PC-9 (cell line): ENCODE measurements around the gene LMTK3. TPM values are rescaled to one million over a fixed set of nuclear protein-coding genes. Genes with fewer than 3 reads are reported as not detected.
A peak's percentile ranks its signal among the peaks of the same experiment; 100 is the strongest.

ENCODE experiments used
- BruUV-seq: library from RNA; stranded (reverse); fragments of 400-500 nt; replicated peaks from 2 replicates; lab custom pipeline; 2021; lab: Mats Ljungman, UMichigan
- CTCF ChIA-PET: fragments of 300-600 bp; sonication (Branson Sonifier 250); formaldehyde crosslinking; loops from one replicate; lab custom pipeline; 2022; ENCODE audit warnings: antibody characterized with exemption; lab: Charles Lee
- POLR2A ChIA-PET: fragments of 300-600 bp; sonication (Branson Sonifier 250); formaldehyde crosslinking; loops from one replicate; lab custom pipeline; 2022; ENCODE audit warnings: antibody characterized with exemption; ENCODE audit not compliant: unreplicated experiment; lab: Charles Lee
- DNase-seq, 2 experiments: peaks; one replicate each; pipeline versions ENCODE4 v3.0.0 to v3.0.0-alpha.2; 2015 to 2022; ENCODE audit warnings: mixed read lengths in 1 of 2
- H2AFZ ChIP-seq: fragments of 200-600 bp; sonication (generic); 2 replicates; pipeline ENCODE4 v1.8.1; 2017; ENCODE audit warnings: antibody characterized with exemption
- H3F3A ChIP-seq: fragments of 200-600 bp; sonication (generic); 2 replicates; pipeline ENCODE4 v1.8.1; 2017; ENCODE audit warnings: antibody characterized with exemption, mild to moderate bottlenecking, low read depth; ENCODE audit not compliant: insufficient read depth
- H3K27ac ChIP-seq: fragments of 200-600 bp; sonication (generic); 2 replicates; pipeline ENCODE4 v1.6.1; 2016; ENCODE audit warnings: mixed run types
- H3K27me3 ChIP-seq: fragments of 200-600 bp; sonication (generic); 2 replicates; pipeline ENCODE4 v1.6.1; 2016; ENCODE audit warnings: low read depth, mixed run types; ENCODE audit not compliant: insufficient read depth
- H3K36me3 ChIP-seq: fragments of 200-600 bp; sonication (generic); 2 replicates; pipeline ENCODE4 v1.6.1; 2016; ENCODE audit warnings: low read depth, mixed run types
- H3K4me1 ChIP-seq: fragments of 200-600 bp; sonication (generic); replicated peaks from 2 replicates; pipeline ENCODE4 v1.6.1; 2016; ENCODE audit warnings: mixed run types; ENCODE audit not compliant: insufficient read depth
- H3K4me2 ChIP-seq: fragments of 200-600 bp; sonication (generic); 2 replicates; pipeline ENCODE4 v1.6.1; 2017; ENCODE audit warnings: mixed run types
- H3K4me3 ChIP-seq: fragments of 200-600 bp; sonication (generic); 2 replicates; pipeline ENCODE4 v1.6.1; 2016; ENCODE audit warnings: mixed run types
- H3K79me2 ChIP-seq: fragments of 200-600 bp; sonication (generic); 2 replicates; pipeline ENCODE4 v1.6.1; 2017; ENCODE audit warnings: low read depth, mixed run types
- H3K9me2 ChIP-seq: fragments of 200-600 bp; sonication (generic); 2 replicates; pipeline ENCODE4 v1.8.1; 2017; ENCODE audit warnings: mild to moderate bottlenecking; ENCODE audit not compliant: insufficient read depth
- H3K9me3 ChIP-seq: fragments of 200-600 bp; sonication (generic); 2 replicates; pipeline ENCODE4 v1.8.1; 2016; ENCODE audit warnings: low read depth; ENCODE audit not compliant: insufficient read depth
- H4K20me1 ChIP-seq: fragments of 200-600 bp; sonication (generic); 2 replicates; pipeline ENCODE4 v1.8.1; 2017; ENCODE audit not compliant: insufficient read depth
- EZH2 ChIP-seq: fragments of 200-600 bp; sonication (generic); IDR thresholded peaks from 2 replicates; pipeline ENCODE4 v1.8.0; 2017; ENCODE audit warnings: antibody characterized with exemption, low read depth
- intact Hi-C: fragments of 100-400 bp; cut with micrococcal nuclease; formaldehyde crosslinking; loops from one replicate; pipeline ENCODE4 v1.10.0; 2022; ENCODE audit not compliant: unreplicated experiment
- total RNA-seq: library from RNA; stranded (reverse); gene quantifications from 2 replicates; pipeline ENCODE4 v1.2.3, GENCODE V29; 2021
- TF ChIP-seq, protein P1 (sequence below): fragments of 200-600 bp; sonication (generic); conservative IDR thresholded peaks from 2 replicates; pipeline ENCODE4 v1.6.1; 2017; ENCODE audit warnings: mixed run types, antibody characterized with exemption, mild to moderate bottlenecking, moderate library complexity

The LMTK3 gene
- total RNA-seq, 1 experiment from 2014 or later, result 13.9 TPM

DNA sequence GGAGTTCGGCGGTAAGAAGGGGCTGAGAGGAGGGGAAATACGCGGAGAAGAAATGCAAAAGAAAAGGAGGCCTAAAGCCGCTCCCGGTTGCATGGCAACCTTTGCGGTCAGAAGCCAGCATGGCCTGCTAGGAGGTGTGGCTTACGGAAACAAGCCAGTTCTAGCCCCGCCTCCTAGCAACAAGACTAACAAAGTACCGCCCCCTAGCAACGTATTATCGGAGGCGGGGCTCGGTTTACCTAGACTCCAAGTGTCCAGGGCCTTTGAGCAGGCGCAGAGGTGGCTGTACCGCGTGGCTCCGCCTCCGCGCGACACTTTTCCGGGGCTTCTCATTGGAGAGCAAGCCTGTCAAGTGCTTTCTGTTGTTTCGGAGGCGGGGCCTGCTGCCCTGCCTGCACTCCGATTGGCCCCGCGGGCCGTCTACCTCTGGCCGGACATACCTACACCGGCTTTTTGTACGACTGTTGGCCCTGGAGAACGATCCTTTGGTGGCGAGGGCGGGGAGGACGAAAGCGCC, 42.8 kb downstream of the LMTK3 start:
- Histone ChIP-seq H3K9me2 (no peaks in the 10 kb centered on the region), H3K79me2 (peaks cover 26% of the 10 kb centered on the region), H4K20me1 (peaks cover 25% of the 10 kb centered on the region), H3K4me1 (peaks cover 11% of the 10 kb centered on the region), H3K27me3 (no peaks in the 10 kb centered on the region), H3K4me3 (peak overlapping the region; percentile 93), H3K27ac (peak overlapping the region; percentile 82; the same call in 1 of the 2 replicates), H3F3A (peaks cover 37% of the 10 kb centered on the region), H3K36me3 (peaks cover 25% of the 10 kb centered on the region), H3K4me2 (peak overlapping the region; percentile 75), H3K9me3 (no peaks in the 10 kb centered on the region), H2AFZ (peak overlapping the region; percentile 63; the same call in 1 of the 2 replicates)
- DNase-seq, result peak; percentile 100
- intact Hi-C loops, result loop anchor here (1.0 to 5.0 kb wide), 3 partner anchors 24 to 72 kb away; partner anchors contain the start of gene GRWD1
- CTCF ChIA-PET, result no interaction called here
- no TSS peak for BruUV-seq
- POLR2A ChIA-PET, result no interaction called here
- TF ChIP-seq, protein P1, sequence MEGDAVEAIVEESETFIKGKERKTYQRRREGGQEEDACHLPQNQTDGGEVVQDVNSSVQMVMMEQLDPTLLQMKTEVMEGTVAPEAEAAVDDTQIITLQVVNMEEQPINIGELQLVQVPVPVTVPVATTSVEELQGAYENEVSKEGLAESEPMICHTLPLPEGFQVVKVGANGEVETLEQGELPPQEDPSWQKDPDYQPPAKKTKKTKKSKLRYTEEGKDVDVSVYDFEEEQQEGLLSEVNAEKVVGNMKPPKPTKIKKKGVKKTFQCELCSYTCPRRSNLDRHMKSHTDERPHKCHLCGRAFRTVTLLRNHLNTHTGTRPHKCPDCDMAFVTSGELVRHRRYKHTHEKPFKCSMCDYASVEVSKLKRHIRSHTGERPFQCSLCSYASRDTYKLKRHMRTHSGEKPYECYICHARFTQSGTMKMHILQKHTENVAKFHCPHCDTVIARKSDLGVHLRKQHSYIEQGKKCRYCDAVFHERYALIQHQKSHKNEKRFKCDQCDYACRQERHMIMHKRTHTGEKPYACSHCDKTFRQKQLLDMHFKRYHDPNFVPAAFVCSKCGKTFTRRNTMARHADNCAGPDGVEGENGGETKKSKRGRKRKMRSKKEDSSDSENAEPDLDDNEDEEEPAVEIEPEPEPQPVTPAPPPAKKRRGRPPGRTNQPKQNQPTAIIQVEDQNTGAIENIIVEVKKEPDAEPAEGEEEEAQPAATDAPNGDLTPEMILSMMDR, result no peak
- no peak for TF ChIP-seq EZH2

DNA sequence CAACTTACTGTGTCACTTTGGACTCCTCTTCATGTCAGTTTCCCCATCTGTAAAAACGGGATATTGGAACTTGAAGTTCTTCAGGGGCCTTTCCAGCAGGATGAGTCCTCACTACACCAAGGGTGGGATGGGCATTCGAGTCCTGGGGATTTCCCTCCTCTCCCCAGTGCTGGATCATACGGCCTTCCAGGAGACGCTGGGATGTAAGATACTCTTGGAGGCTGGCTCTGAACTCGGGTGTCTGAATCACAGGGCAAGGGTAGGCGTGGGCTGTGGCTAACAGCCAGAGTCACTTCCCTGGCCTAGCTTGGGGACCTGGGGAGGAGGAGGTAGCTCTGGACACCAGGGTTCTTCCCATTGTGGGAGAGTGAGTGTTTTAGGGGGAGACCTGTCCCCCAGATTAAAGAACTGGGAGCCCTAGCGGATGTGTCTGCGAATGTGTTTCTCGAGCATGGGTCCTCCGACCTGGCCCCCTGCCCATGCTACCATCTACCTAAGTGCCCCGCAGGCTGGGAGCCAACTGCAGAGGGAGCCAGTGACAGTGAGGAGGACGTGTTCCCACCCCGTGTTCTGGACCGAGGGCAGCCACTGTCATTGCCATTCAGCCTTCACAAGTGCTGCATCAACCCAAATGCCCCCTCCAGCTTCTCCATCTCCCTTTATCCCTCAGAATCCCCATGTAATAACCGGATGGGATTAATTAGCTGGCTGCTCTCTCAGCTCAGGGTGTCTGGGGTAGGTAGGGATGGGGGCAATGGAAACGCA, 44.9 kb downstream of the LMTK3 start:
- H3K27ac ChIP-seq, result no peak overlapping the region
- H4K20me1 ChIP-seq, result peaks cover 21% of the 10 kb centered on the region
- H2AFZ ChIP-seq, result no peak overlapping the region
- H3K4me3 ChIP-seq, result no peak overlapping the region
- intact Hi-C loops, result loop anchor here (5.0 kb wide), 1 partner anchor 69 kb away; no protein-coding TSS in a partner anchor
- H3K36me3 ChIP-seq, result peaks cover 14% of the 10 kb centered on the region; the same call in 1 of the 2 replicates
- no peak for DNase-seq
- H3K9me3 ChIP-seq, result no peaks in the 10 kb centered on the region
- TF ChIP-seq, protein P1, result no peak
- TF ChIP-seq EZH2, result no peak
- POLR2A ChIA-PET, result no interaction called here
- H3K4me2 ChIP-seq, result no peak overlapping the region
- peaks cover 11% of the 10 kb centered on the region for H3K4me1 ChIP-seq
- CTCF ChIA-PET, result interaction anchor here (0.9 kb wide), 1 partner anchor 9 kb away, joined by 3 read pairs; no protein-coding TSS in a partner anchor
- no peaks in the 10 kb centered on the region for H3K27me3 ChIP-seq
- no TSS peak for BruUV-seq
- no peaks in the 10 kb centered on the region for H3K9me2 ChIP-seq
- peaks cover 21% of the 10 kb centered on the region for H3K79me2 ChIP-seq
- peaks cover 32% of the 10 kb centered on the region for H3F3A ChIP-seq

DNA sequence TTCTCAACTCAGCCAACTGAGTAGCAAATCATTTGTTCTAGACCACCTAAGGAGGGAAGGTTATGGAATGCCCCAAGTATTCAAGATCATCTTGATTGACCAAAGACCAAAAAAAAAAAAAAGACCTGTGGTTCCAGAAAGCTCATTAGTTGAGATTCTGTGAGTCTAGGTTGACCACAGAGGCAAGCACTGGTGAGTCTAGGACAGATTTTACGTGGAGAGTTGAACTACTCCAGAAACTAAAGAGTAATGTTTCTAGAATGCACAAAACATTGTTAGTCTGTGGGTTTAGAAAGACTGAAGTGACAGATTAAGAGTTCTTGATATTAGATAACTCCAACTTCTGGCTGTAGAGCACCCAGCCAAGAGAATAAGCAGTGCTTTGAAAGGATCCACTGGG, 46.4 kb downstream of the LMTK3 start:
- intact Hi-C loops, result loop anchor here (5.0 kb wide), 1 partner anchor 68 kb away; no protein-coding TSS in a partner anchor
- H3K36me3 ChIP-seq, result no peaks in the 10 kb centered on the region
- H3K4me2 ChIP-seq, result no peak overlapping the region
- no peaks in the 10 kb centered on the region for H3K9me3 ChIP-seq
- POLR2A ChIA-PET, result no interaction called here
- H3K27me3 ChIP-seq, result no peaks in the 10 kb centered on the region
- H4K20me1 ChIP-seq, result peaks cover 5% of the 10 kb centered on the region
- CTCF ChIA-PET, result no interaction called here
- BruUV-seq, result no TSS peak
- H3K9me2 ChIP-seq, result no peaks in the 10 kb centered on the region
- H3K27ac ChIP-seq, result no peak overlapping the region
- H3K4me3 ChIP-seq, result no peak overlapping the region
- peaks cover 30% of the 10 kb centered on the region for H3F3A ChIP-seq
- TF ChIP-seq, protein P1, result no peak
- no peak for TF ChIP-seq EZH2
- peaks cover 6% of the 10 kb centered on the region for H3K79me2 ChIP-seq
- H2AFZ ChIP-seq, result no peak overlapping the region
- DNase-seq, result no peak
- peaks cover 8% of the 10 kb centered on the region for H3K4me1 ChIP-seq
